Subcutaneous preadipocyte (primary cell): ENCODE measurements around the gene RGS7. TPM values are rescaled to one million over a fixed set of nuclear protein-coding genes. Genes with fewer than 3 reads are reported as not detected.

ENCODE experiments used
- small RNA-seq: library from RNA; depleted of rRNA; stranded (forward); fragments of <200 nt; gene quantifications from one replicate; pipeline ENCODE3, GENCODE V24; 2012
- total RNA-seq: library from RNA; depleted of rRNA; stranded (reverse); fragments of >200 nt; gene quantifications from 2 replicates; pipeline ENCODE4 v1.2.3, GENCODE V29; 2012

The RGS7 gene
- 1.5 and 2.0 TPM in 2 replicates for total RNA-seq

GRCh38 chr1:241356519-241357365, at the start of gene RGS7:
Gene RGS7, minus strand, starts transcription at chr1:241357205.

Small RNAs within 50 kb of the gene (small RNA-seq; reads per million reads assigned to genes)
- not detected for gene MIR3123

Other genes starting within 250 kb of the RGS7 start
- 185 and 200 TPM in 2 replicates for gene FH, start 162.6 kb upstream of the RGS7 start, total RNA-seq
- gene KMO, start 175.2 kb upstream of the RGS7 start, total RNA-seq, result under 0.01 TPM in 2 replicates